T47D (cell line): Measurements from ENCODE around the gene RAB6B.

Source experiments
- DNase-seq, 2 experiments: peaks; one replicate each; pipeline versions ENCODE4 v3.0.0 to v3.0.0-alpha.2; 2011 to 2012; ENCODE audit warnings: low read depth in 1 of 2, low spot score in 1 of 2
- JUND ChIP-seq: IDR thresholded peaks from 2 replicates; pipeline ENCODE4 v1.6.1; 2012; ENCODE audit warnings: low read depth
- in situ Hi-C: cut with HindIII; loops from 2 replicates; pipeline ENCODE4 v1.10.0; 2016; ENCODE audit warnings: low sequenced_read_pairs, low pct_unique_long_range_greater_than_20kb

Gene RAB6B

GRCh38 chr3:133935843-133936769 lies 40.4 kb upstream of the RAB6B start:
- in situ Hi-C loops = no loop called here
- no peak for DNase-seq
- no peak for TF ChIP-seq JUND

- in situ Hi-C loops = no loop called here
- no peak for DNase-seq
- no peak for TF ChIP-seq JUND
Observed at GRCh38 chr3:133934996-133935842, 39.5 kb upstream of the RAB6B start.

GRCh38 chr3:133934073-133934970 lies 38.6 kb upstream of the RAB6B start:
- TF ChIP-seq JUND = no peak
- in situ Hi-C loops = no loop called here
- no peak for DNase-seq

- TF ChIP-seq JUND = no peak
- in situ Hi-C loops = no loop called here
- DNase-seq = no peak
Observed at GRCh38 chr3:133933097-133934024, 37.7 kb upstream of the RAB6B start.

GRCh38 chr3:133932009-133932408 lies 36.3 kb upstream of the RAB6B start:
- no peak for DNase-seq
- in situ Hi-C loops = no loop called here

GRCh38 chr3:133931084-133931483 lies 35.4 kb upstream of the RAB6B start:
- in situ Hi-C loops = no loop called here
- no peak for DNase-seq

More at GRCh38 chr3:133932009-133932408, 36.3 kb upstream of the RAB6B start:
- no peak for TF ChIP-seq JUND

GRCh38 chr3:133930341-133930933 lies 34.8 kb upstream of the RAB6B start:
- in situ Hi-C loops = no loop called here
- TF ChIP-seq JUND = no peak
- DNase-seq = peak; percentile 71 to 80

More at GRCh38 chr3:133931084-133931483, 35.4 kb upstream of the RAB6B start:
- no peak for TF ChIP-seq JUND

- in situ Hi-C loops = no loop called here
- TF ChIP-seq JUND = no peak
- DNase-seq = no peak
Observed at GRCh38 chr3:133928903-133929607, 33.4 kb upstream of the RAB6B start.

- in situ Hi-C loops = no loop called here
- no peak for DNase-seq
- TF ChIP-seq JUND = no peak
Observed at GRCh38 chr3:133928136-133928893, 32.6 kb upstream of the RAB6B start.
